Measurements from ENCODE around the gene PRMT5.

Gene PRMT5

GRCh38 chr14:22888662-22889061 is 40.5 kb downstream of the PRMT5 start:
- TF ChIP-seq CTCF (IDR thresholded peaks at IDR 0.05; ENCODE audit: low read depth, low read length): no peak

DNA sequence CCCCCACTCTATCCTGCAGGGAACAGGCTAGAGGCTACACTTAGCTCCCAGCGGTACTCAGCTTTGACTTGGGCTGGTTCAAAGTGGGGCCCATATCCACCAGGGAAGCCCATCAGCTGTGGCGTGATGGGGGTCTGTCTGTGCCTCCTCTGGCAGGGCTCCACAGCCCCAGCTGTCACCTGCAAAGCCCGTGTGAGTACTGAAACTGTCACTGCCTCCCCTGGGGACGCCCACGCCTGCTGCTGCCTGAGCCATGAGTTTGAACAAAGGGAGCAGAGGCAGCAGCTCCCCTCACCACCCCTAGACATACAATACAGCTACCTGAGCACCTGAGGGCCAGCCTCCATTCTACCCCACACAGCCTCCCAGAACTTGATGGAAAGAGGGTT is 41.2 kb downstream of the PRMT5 start:
- peak overlapping the region; percentile 68 for H3K4me3 ChIP-seq (ENCODE audit: low read depth, low read length)
- TF ChIP-seq CTCF (IDR thresholded peaks at IDR 0.05; ENCODE audit: low read depth, low read length): no peak

More at GRCh38 chr14:22888662-22889061, 40.5 kb downstream of the PRMT5 start:
- H3K4me3 ChIP-seq (ENCODE audit: low read depth, low read length): no peak overlapping the region

DNA sequence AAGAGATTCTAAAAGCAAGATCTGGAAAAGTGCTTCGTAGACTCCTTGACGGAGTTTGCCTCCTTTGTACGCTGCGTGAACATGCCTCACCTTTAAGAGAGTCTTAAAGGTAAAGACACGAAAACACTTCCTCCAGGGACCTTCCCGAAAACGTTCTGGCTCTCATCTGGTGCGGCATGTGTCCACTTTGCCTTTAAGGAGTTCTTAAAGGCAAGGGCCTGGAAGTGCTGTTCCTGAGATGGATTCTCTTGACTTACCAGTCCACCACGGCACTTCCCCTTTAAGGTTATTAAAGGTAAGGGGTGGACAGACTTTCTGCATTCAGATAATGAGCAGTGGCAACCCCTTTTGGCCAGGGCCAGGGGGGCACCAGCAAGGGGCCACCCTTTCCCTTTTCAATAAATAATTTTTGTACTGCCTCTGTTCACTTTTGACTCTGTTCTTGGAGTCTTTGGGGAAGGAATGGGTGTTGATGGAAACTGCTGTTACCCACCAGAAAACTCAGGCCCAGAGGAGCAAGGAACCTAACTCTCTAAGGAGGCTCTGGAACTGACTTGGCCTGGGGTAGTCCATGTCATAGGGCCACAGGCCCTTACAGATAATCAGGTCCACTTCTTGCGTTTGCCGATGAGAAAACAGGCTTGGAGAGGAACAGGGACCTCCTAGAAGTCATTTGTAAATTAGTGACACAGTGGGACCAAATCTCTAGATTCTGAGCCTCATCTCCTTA is 41.8 kb downstream of the PRMT5 start:
- H3K4me3 ChIP-seq (ENCODE audit: low read depth, low read length): peak overlapping the region; percentile 68
- no peak for TF ChIP-seq CTCF (IDR thresholded peaks at IDR 0.05; ENCODE audit: low read depth, low read length)

DNA sequence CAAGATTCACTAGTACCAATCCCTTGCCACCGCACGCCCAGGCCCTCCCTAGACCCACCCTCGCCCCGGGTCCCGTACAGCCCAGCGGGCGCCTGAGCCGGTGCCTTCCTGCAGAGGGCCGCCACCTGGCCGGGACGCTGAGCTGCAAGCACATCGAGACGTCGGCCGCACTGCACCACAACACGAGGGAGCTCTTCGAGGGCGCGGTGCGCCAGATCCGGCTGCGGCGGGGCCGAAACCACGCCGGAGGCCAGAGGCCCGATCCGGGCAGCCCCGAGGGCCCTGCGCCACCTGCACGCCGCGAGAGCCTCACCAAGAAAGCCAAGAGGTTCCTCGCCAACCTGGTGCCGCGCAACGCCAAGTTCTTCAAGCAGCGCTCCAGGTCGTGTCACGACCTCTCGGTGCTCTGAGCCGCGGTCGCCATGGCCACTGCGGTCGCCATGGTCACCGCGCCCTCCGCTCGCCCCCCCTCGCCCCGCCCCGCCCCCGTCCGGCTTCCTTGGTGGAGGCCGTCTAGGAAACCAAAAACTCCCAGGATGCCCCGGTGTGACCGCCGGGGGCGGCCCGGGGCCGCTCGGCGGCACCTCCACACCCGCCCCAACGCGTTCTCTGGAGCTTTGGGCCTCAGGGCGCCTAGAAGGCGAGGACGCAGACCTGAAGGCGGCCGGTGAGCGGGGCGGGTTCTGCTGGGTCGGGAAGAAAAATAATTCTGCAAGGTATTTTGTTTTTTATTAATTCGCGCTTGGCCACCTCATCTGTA is 42.5 kb downstream of the PRMT5 start:
- peak overlapping the region; percentile 68 for H3K4me3 ChIP-seq (ENCODE audit: low read depth, low read length)

GRCh38 chr14:22885975-22886374 is 43.2 kb downstream of the PRMT5 start:
- no peak overlapping the region for H3K4me3 ChIP-seq (ENCODE audit: low read depth, low read length)
- TF ChIP-seq CTCF (IDR thresholded peaks at IDR 0.05; ENCODE audit: low read depth, low read length): no peak

More for the DNA sequence above, 42.5 kb downstream of the PRMT5 start:
- TF ChIP-seq CTCF (IDR thresholded peaks at IDR 0.05; ENCODE audit: low read depth, low read length): no peak

GRCh38 chr14:22884738-22885523 is 44.2 kb downstream of the PRMT5 start:
- no peak overlapping the region for H3K4me3 ChIP-seq (ENCODE audit: low read depth, low read length)
- TF ChIP-seq CTCF (IDR thresholded peaks at IDR 0.05; ENCODE audit: low read depth, low read length): no peak

Measured in WI38 (cell line).